ENCODE results near the gene DNAAF1. TPM values are rescaled to one million over a fixed set of nuclear protein-coding genes. Genes with fewer than 3 reads are reported as not detected.

The DNAAF1 gene
- total RNA-seq, 1 donor from 2014 or later = 0.11 TPM

DNA sequence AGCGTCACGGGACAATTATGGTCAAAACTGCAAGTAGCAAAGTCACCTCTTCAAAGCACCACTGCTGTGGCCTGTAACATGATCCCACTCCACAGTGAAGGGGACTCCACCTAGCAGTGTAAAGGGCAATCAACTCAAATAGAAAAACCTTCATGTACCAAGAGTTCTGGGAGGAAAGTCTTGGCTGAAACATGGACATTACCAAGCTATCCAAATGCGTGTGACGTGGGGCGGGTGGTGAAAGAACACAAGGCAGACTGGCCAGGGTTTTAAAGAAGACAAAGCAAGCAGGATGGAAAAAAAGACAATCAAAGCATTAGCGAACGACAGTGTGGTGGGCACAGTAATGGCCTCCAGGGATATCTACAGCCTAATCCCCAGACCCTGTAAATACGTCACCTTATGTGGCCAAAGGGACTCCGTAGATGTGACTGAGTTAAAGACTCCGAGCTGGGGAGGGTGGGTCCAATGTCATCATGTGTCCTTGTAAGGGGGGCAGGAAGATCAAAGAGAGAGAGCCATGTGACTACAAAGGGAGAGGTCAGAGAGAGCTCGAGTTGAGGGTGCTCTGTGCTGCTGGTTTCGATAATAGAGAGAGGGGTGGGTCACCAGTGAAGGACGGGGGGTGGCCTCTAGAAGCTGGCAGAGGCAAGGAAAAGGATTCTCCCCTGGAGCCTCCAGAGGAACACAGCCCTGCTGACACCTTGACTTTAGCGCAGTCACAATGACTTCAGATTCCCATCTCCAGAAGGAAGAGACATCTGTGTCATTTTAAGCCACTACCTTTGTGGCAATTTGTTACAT lies 6.1 kb upstream of the DNAAF1 start:
- peak overlapping the region; percentile 59 for H3K4me3 Mint-ChIP-seq
- peak; percentile 37 for DNase-seq (ENCODE audit: low spot score)
- H4K20me1 ChIP-seq (ENCODE audit: low read depth) = peaks cover 88% of the 10 kb centered on the region
- no peaks in the 10 kb centered on the region for H3K9me3 ChIP-seq (ENCODE audit: low read depth)
- peak overlapping the region; percentile 45 for H3K4me2 ChIP-seq
- H3K4me1 Mint-ChIP-seq = peaks cover 60% of the 10 kb centered on the region
- H2AFZ ChIP-seq (replicated peaks) = no peak overlapping the region
- no peaks in the 10 kb centered on the region for H3K27me3 ChIP-seq
- H3K9ac ChIP-seq = no peak overlapping the region
- H3K79me2 ChIP-seq (ENCODE audit: low read depth) = peaks cover 98% of the 10 kb centered on the region
- peaks cover 23% of the 10 kb centered on the region for H3K36me3 Mint-ChIP-seq
- H3K4me1 ChIP-seq = peaks cover 41% of the 10 kb centered on the region
- H3K4me3 ChIP-seq = no peak overlapping the region
- H3F3A ChIP-seq (ENCODE audit: low read depth) = peaks cover 13% of the 10 kb centered on the region
- TF ChIP-seq CTCF (IDR thresholded peaks at IDR 0.05) (no peak), EZH2phosphoT487 (IDR thresholded peaks at IDR 0.05) (no peak), EZH2 (IDR thresholded peaks at IDR 0.05) (no peak)
- peaks cover 5% of the 10 kb centered on the region for H3K27me3 Mint-ChIP-seq (ENCODE audit: insufficient read depth, low read depth)
- peak overlapping the region; percentile 15 for H3K27ac Mint-ChIP-seq
- no peak overlapping the region for H3K27ac ChIP-seq
- H3K9me3 Mint-ChIP-seq = peaks cover 9% of the 10 kb centered on the region
- no peaks in the 10 kb centered on the region for H3K36me3 ChIP-seq

DNA sequence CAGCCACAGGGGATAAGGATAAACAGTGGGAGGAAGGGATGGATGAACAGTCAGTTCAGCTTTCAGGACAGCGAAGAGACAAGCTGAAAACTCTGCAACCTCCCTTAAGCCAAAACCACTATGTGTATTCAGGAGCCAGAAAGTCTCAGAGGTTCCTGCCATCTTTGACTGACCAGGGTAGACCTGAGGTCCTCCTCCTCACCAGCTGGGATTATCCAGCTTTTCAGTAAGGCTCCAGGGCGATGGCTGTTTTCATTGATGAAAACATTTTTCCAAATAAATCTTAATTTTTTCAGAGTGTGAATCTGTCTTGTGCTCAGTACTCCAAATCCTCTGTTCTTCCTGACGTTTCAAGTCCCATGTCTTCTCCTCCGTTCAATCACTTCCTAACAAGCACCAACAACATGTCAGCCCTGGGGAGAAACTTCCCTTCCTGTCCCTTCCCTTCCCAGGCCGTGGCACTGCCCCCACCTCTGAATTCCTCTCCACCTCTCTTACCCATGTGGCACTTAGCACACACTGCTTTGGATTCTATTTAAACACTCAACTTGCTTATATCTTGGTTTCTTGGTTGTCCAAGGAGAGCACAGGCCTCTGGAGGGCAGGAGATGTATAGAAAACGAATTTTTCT lies 5.4 kb upstream of the DNAAF1 start:
- Mint-ChIP-seq H3K4me3 (peak overlapping the region; percentile 10), H3K36me3 (peaks cover 24% of the 10 kb centered on the region), H3K27ac (peak overlapping the region; percentile 84), H3K9me3 (peaks cover 9% of the 10 kb centered on the region), H3K4me1 (peaks cover 60% of the 10 kb centered on the region), H3K27me3 (ENCODE audit: insufficient read depth, low read depth) (peaks cover 9% of the 10 kb centered on the region)
- Histone ChIP-seq H3K36me3 (no peaks in the 10 kb centered on the region), H3K9ac (no peak overlapping the region), H3F3A (ENCODE audit: low read depth) (peaks cover 20% of the 10 kb centered on the region), H2AFZ (replicated peaks) (no peak overlapping the region), H3K4me1 (peaks cover 41% of the 10 kb centered on the region), H3K9me3 (ENCODE audit: low read depth) (no peaks in the 10 kb centered on the region), H3K27ac (no peak overlapping the region), H3K4me2 (peak overlapping the region; percentile 45), H3K79me2 (ENCODE audit: low read depth) (peaks cover 97% of the 10 kb centered on the region), H3K27me3 (no peaks in the 10 kb centered on the region), H4K20me1 (ENCODE audit: low read depth) (peaks cover 81% of the 10 kb centered on the region), H3K4me3 (no peak overlapping the region)
- no peak for DNase-seq (ENCODE audit: low spot score)
- TF ChIP-seq EZH2phosphoT487 (IDR thresholded peaks at IDR 0.05) (no peak), CTCF (IDR thresholded peaks at IDR 0.05) (no peak), EZH2 (IDR thresholded peaks at IDR 0.05) (no peak)

DNA sequence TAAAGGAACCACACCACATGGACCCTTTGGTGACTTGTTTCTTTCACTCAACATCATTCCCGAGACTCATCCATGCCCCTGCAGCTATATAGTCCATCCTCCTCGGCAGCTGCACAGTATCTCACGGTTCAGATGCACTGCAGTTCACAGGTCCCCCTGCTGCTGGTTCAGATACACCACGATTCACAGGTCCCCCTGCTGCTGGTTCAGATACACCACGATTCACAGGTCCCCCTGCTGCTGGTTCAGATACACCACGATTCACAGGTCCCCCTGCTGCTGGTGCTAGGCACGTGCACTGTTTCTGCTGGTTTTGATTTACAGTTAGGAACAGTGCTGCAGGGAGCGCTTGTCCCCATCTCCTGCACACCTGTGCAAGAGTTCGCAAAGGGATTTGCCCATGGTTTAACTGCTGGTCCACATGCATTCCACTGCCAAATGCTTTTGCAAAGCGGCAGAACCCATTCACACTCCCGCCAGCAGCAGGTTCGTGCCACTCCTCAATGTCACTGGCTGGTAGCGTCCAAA lies 3.9 kb upstream of the DNAAF1 start:
- peaks cover 82% of the 10 kb centered on the region for H3K79me2 ChIP-seq (ENCODE audit: low read depth)
- Mint-ChIP-seq H3K4me3 (peak overlapping the region; percentile 6), H3K36me3 (peaks cover 21% of the 10 kb centered on the region), H3K4me1 (peaks cover 51% of the 10 kb centered on the region), H3K27me3 (ENCODE audit: insufficient read depth, low read depth) (peaks cover 11% of the 10 kb centered on the region), H3K9me3 (peaks cover 9% of the 10 kb centered on the region), H3K27ac (no peak overlapping the region)
- peaks cover 22% of the 10 kb centered on the region for H3F3A ChIP-seq (ENCODE audit: low read depth)
- peaks cover 10% of the 10 kb centered on the region for H3K27me3 ChIP-seq
- peaks cover 35% of the 10 kb centered on the region for H3K4me1 ChIP-seq
- no peak overlapping the region for H3K27ac ChIP-seq
- no peak overlapping the region for H3K4me2 ChIP-seq
- TF ChIP-seq CTCF (IDR thresholded peaks at IDR 0.05) (no peak), EZH2 (IDR thresholded peaks at IDR 0.05) (no peak), EZH2phosphoT487 (IDR thresholded peaks at IDR 0.05) (no peak)
- no peak overlapping the region for H2AFZ ChIP-seq (replicated peaks)
- H3K36me3 ChIP-seq = no peaks in the 10 kb centered on the region
- H3K9ac ChIP-seq = no peak overlapping the region
- DNase-seq (ENCODE audit: low spot score) = no peak
- H3K9me3 ChIP-seq (ENCODE audit: low read depth) = no peaks in the 10 kb centered on the region
- H3K4me3 ChIP-seq = no peak overlapping the region
- peaks cover 66% of the 10 kb centered on the region for H4K20me1 ChIP-seq (ENCODE audit: low read depth)
